Measurements from ENCODE around the gene GPR150.

The GPR150 gene

GRCh38 chr5:95617057-95617456, 2.8 kb upstream of the GPR150 start:
- Histone ChIP-seq H3K4ac (ENCODE audit: low read depth, low read length) (no peak overlapping the region), H3K27me3 (ENCODE audit: insufficient read depth, low read length) (peaks cover 30% of the 10 kb centered on the region), H3K36me3 (ENCODE audit: control insufficient read depth in 1 of 2, insufficient read depth in 2 of 2, low read length in 2 of 2) (no peaks in the 10 kb centered on the region), H3K18ac (ENCODE audit: low read length) (no peak overlapping the region), H3K14ac (ENCODE audit: low read length) (no peak overlapping the region), H2AK5ac (ENCODE audit: low read length) (no peak overlapping the region), H2BK5ac (ENCODE audit: low read depth, low read length, poor library complexity) (no peak overlapping the region), H3K4me2 (ENCODE audit: low read length) (no peak overlapping the region), H3K79me2 (ENCODE audit: control insufficient read depth, insufficient read depth, low read length, poor library complexity) (no peaks in the 10 kb centered on the region), H4K91ac (ENCODE audit: low read depth, low read length) (no peak overlapping the region), H3K4me3 (ENCODE audit: low read depth, low read length) (no peak overlapping the region), H3K4me1 (ENCODE audit: control insufficient read depth in 1 of 2, insufficient read depth in 2 of 2, low read length in 2 of 2) (peaks cover 7 to 18% of the 10 kb centered on the region in 2 experiments), H2AFZ (ENCODE audit: insufficient read depth, low read length, poor library complexity) (no peak overlapping the region), H3K9me3 (ENCODE audit: insufficient read depth, low read depth, low read length) (peaks cover 6% of the 10 kb centered on the region), H3K23ac (ENCODE audit: low read length) (no peak overlapping the region), H3K9ac (ENCODE audit: low read length) (no peak overlapping the region), H4K8ac (ENCODE audit: low read depth, low read length) (no peak overlapping the region), H2BK120ac (ENCODE audit: insufficient read depth, low read length, poor library complexity) (no peak overlapping the region), H3K79me1 (ENCODE audit: low read length) (no peaks in the 10 kb centered on the region), H4K12ac (ENCODE audit: low read depth, low read length) (no peak overlapping the region), H2BK12ac (ENCODE audit: low read length) (no peak overlapping the region), H3K27ac (ENCODE audit: low read depth, low read length) (no peak overlapping the region)
- WGBS (ENCODE audit: extremely low coverage, insufficient coverage, insufficient read length) = no CpG with 5 or more reads among the region's 5 CpGs
- DNase-seq = peak; percentile 91 to 95

GRCh38 chr5:95619096-95619495, 791 bp upstream of the GPR150 start:
- Histone ChIP-seq H3K9me3 (ENCODE audit: insufficient read depth, low read depth, low read length) (peaks cover 2% of the 10 kb centered on the region), H3K4me3 (ENCODE audit: low read depth, low read length) (no peak overlapping the region), H3K4me1 (ENCODE audit: control insufficient read depth in 1 of 2, insufficient read depth in 2 of 2, low read length in 2 of 2) (peaks cover 7 to 18% of the 10 kb centered on the region in 2 experiments), H2BK5ac (ENCODE audit: low read depth, low read length, poor library complexity) (no peak overlapping the region), H2BK12ac (ENCODE audit: low read length) (no peak overlapping the region), H3K4me2 (ENCODE audit: low read length) (no peak overlapping the region), H4K12ac (ENCODE audit: low read depth, low read length) (no peak overlapping the region), H3K14ac (ENCODE audit: low read length) (no peak overlapping the region), H4K91ac (ENCODE audit: low read depth, low read length) (no peak overlapping the region), H4K8ac (ENCODE audit: low read depth, low read length) (no peak overlapping the region), H2AFZ (ENCODE audit: insufficient read depth, low read length, poor library complexity) (no peak overlapping the region), H3K79me2 (ENCODE audit: control insufficient read depth, insufficient read depth, low read length, poor library complexity) (no peaks in the 10 kb centered on the region), H3K27me3 (ENCODE audit: insufficient read depth, low read length) (peaks cover 33% of the 10 kb centered on the region), H3K18ac (ENCODE audit: low read length) (no peak overlapping the region), H2AK5ac (ENCODE audit: low read length) (no peak overlapping the region), H2BK120ac (ENCODE audit: insufficient read depth, low read length, poor library complexity) (no peak overlapping the region), H3K27ac (ENCODE audit: low read depth, low read length) (no peak overlapping the region), H3K79me1 (ENCODE audit: low read length) (no peaks in the 10 kb centered on the region), H3K36me3 (ENCODE audit: control insufficient read depth in 1 of 2, insufficient read depth in 2 of 2, low read length in 2 of 2) (no peaks in the 10 kb centered on the region), H3K23ac (ENCODE audit: low read length) (no peak overlapping the region), H3K4ac (ENCODE audit: low read depth, low read length) (no peak overlapping the region), H3K9ac (ENCODE audit: low read length) (no peak overlapping the region)
- DNase-seq = no peak
- no CpG with 5 or more reads among the region's 4 CpGs for WGBS (ENCODE audit: extremely low coverage, insufficient coverage, insufficient read length)

GRCh38 chr5:95619514-95620029, 315 bp upstream of the GPR150 start:
- Histone ChIP-seq H3K9me3 (ENCODE audit: insufficient read depth, low read depth, low read length) (peaks cover 2% of the 10 kb centered on the region), H4K91ac (ENCODE audit: low read depth, low read length) (no peak overlapping the region)
- WGBS (ENCODE audit: extremely low coverage, insufficient coverage, insufficient read length) = no CpG with 5 or more reads among the region's 19 CpGs

DNA sequence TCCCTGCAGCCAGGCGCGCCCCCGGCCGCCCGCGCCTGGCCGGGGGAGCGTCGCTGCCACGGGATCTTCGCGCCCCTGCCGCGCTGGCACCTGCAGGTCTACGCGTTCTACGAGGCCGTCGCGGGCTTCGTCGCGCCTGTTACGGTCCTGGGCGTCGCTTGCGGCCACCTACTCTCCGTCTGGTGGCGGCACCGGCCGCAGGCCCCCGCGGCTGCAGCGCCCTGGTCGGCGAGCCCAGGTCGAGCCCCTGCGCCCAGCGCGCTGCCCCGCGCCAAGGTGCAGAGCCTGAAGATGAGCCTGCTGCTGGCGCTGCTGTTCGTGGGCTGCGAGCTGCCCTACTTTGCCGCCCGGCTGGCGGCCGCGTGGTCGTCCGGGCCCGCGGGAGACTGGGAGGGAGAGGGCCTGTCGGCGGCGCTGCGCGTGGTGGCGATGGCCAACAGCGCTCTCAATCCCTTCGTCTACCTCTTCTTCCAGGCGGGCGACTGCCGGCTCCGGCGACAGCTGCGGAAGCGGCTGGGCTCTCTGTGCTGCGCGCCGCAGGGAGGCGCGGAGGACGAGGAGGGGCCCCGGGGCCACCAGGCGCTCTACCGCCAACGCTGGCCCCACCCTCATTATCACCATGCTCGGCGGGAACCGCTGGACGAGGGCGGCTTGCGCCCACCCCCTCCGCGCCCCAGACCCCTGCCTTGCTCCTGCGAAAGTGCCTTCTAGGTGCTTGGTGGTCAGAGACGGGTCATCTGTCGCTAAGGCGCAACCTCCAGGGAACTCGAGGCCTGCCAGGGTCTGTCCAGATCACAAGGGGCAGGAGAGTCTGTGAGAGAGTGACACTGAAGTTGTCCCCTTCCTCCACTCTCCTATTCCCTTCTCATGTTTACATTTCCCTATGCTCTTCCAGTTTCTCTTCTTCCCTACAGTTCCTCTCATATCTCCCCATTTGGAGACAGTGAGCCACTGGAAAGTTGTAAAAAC, 1.3 kb downstream of the GPR150 start:
- Histone ChIP-seq H2AFZ (ENCODE audit: insufficient read depth, low read length, poor library complexity) (peak overlapping the region; percentile 14), H3K14ac (ENCODE audit: low read length) (peak overlapping the region; percentile 26), H2BK12ac (ENCODE audit: low read length) (no peak overlapping the region), H3K9ac (ENCODE audit: low read length) (no peak overlapping the region), H4K12ac (ENCODE audit: low read depth, low read length) (no peak overlapping the region), H4K91ac (ENCODE audit: low read depth, low read length) (no peak overlapping the region), H3K27ac (ENCODE audit: low read depth, low read length) (no peak overlapping the region), H3K23ac (ENCODE audit: low read length) (no peak overlapping the region), H3K9me3 (ENCODE audit: insufficient read depth, low read depth, low read length) (peaks cover 2% of the 10 kb centered on the region), H3K79me2 (ENCODE audit: control insufficient read depth, insufficient read depth, low read length, poor library complexity) (no peaks in the 10 kb centered on the region), H2BK120ac (ENCODE audit: insufficient read depth, low read length, poor library complexity) (no peak overlapping the region), H4K8ac (ENCODE audit: low read depth, low read length) (no peak overlapping the region), H2AK5ac (ENCODE audit: low read length) (no peak overlapping the region), H3K36me3 (ENCODE audit: control insufficient read depth in 1 of 2, insufficient read depth in 2 of 2, low read length in 2 of 2) (no peaks in the 10 kb centered on the region), H3K4me2 (ENCODE audit: low read length) (peak overlapping the region; percentile 96), H2BK5ac (ENCODE audit: low read depth, low read length, poor library complexity) (no peak overlapping the region), H3K4ac (ENCODE audit: low read depth, low read length) (no peak overlapping the region), H3K18ac (ENCODE audit: low read length) (peak overlapping the region; percentile 6), H3K4me3 (ENCODE audit: low read depth, low read length) (peak overlapping the region; percentile 72), H3K27me3 (ENCODE audit: insufficient read depth, low read length) (peaks cover 33% of the 10 kb centered on the region), H3K4me1 (ENCODE audit: control insufficient read depth in 1 of 2, insufficient read depth in 2 of 2, low read length in 2 of 2) (peaks cover 7 to 18% of the 10 kb centered on the region in 2 experiments), H3K79me1 (ENCODE audit: low read length) (no peaks in the 10 kb centered on the region)
- no CpG with 5 or more reads among the region's 92 CpGs for WGBS (ENCODE audit: extremely low coverage, insufficient coverage, insufficient read length)
- peak; percentile 34 to 61 for DNase-seq

More at GRCh38 chr5:95619514-95620029, 315 bp upstream of the GPR150 start:
- H3K18ac ChIP-seq (ENCODE audit: low read length) = no peak overlapping the region
- H4K8ac ChIP-seq (ENCODE audit: low read depth, low read length) = no peak overlapping the region
- H2BK120ac ChIP-seq (ENCODE audit: insufficient read depth, low read length, poor library complexity) = no peak overlapping the region
- DNase-seq = no peak
- no peak overlapping the region for H3K14ac ChIP-seq (ENCODE audit: low read length)
- H3K27ac ChIP-seq (ENCODE audit: low read depth, low read length) = no peak overlapping the region
- no peak overlapping the region for H3K9ac ChIP-seq (ENCODE audit: low read length)
- H2AFZ ChIP-seq (ENCODE audit: insufficient read depth, low read length, poor library complexity) = peak overlapping the region; percentile 56
- H3K27me3 ChIP-seq (ENCODE audit: insufficient read depth, low read length) = peaks cover 33% of the 10 kb centered on the region
- H3K79me2 ChIP-seq (ENCODE audit: control insufficient read depth, insufficient read depth, low read length, poor library complexity) = no peaks in the 10 kb centered on the region
- H2AK5ac ChIP-seq (ENCODE audit: low read length) = no peak overlapping the region
- no peak overlapping the region for H3K4ac ChIP-seq (ENCODE audit: low read depth, low read length)
- no peaks in the 10 kb centered on the region for H3K79me1 ChIP-seq (ENCODE audit: low read length)
- H4K12ac ChIP-seq (ENCODE audit: low read depth, low read length) = no peak overlapping the region
- H2BK5ac ChIP-seq (ENCODE audit: low read depth, low read length, poor library complexity) = no peak overlapping the region
- H3K4me1 ChIP-seq (ENCODE audit: control insufficient read depth in 1 of 2, insufficient read depth in 2 of 2, low read length in 2 of 2) = peaks cover 7 to 18% of the 10 kb centered on the region in 2 experiments
- no peak overlapping the region for H3K4me3 ChIP-seq (ENCODE audit: low read depth, low read length)
- H3K36me3 ChIP-seq (ENCODE audit: control insufficient read depth in 1 of 2, insufficient read depth in 2 of 2, low read length in 2 of 2) = no peaks in the 10 kb centered on the region
- H2BK12ac ChIP-seq (ENCODE audit: low read length) = no peak overlapping the region
- H3K4me2 ChIP-seq (ENCODE audit: low read length) = peak overlapping the region; percentile 96
- no peak overlapping the region for H3K23ac ChIP-seq (ENCODE audit: low read length)

Measured in trophoblast cell (in vitro differentiated cells and primary cell).